Lower lobe of right lung (tissue), 2 donors: ENCODE data around the gene CPNE1. TPM values are rescaled to one million over a fixed set of nuclear protein-coding genes. Genes with fewer than 3 reads are reported as not detected.

ENCODE experiments used
- ATAC-seq, 2 donors: fragments of 200-7000 bp; cut with Tn5 transposase; one replicate each; pipeline ENCODE4 v1.9.1; 2020 to 2022; ENCODE audit warnings: mild to moderate bottlenecking in 2 of 2, moderate library complexity in 2 of 2
- DNase-seq: peaks from one replicate; pipeline ENCODE4 v3.0.0-alpha.2; 2020
- H3K27ac ChIP-seq: fragments of 200-600 bp; one replicate; pipeline ENCODE4 v1.8.0; 2022
- H3K27me3 ChIP-seq: fragments of 200-600 bp; one replicate; pipeline ENCODE4 v1.8.0; 2022; ENCODE audit warnings: low read depth
- H3K36me3 ChIP-seq: fragments of 200-600 bp; one replicate; pipeline ENCODE4 v1.8.0; 2022; ENCODE audit warnings: mild to moderate bottlenecking
- H3K4me1 ChIP-seq: fragments of 200-600 bp; one replicate; pipeline ENCODE4 v1.8.0; 2022
- H3K4me3 ChIP-seq: fragments of 200-600 bp; one replicate; pipeline ENCODE4 v1.8.0; 2022; ENCODE audit warnings: mild to moderate bottlenecking
- H3K9me3 ChIP-seq: fragments of 200-600 bp; one replicate; pipeline ENCODE4 v1.8.0; 2022
- CTCF ChIP-seq: fragments of 200-600 bp; IDR thresholded peaks from one replicate; pipeline ENCODE4 v1.8.0; 2022; ENCODE audit warnings: antibody characterized with exemption, mild to moderate bottlenecking
- intact Hi-C: fragments of 100-400 bp; cut with DNase I; formaldehyde crosslinking; loops from one replicate; pipeline ENCODE4 v1.11.0; 2022
- total RNA-seq: library from RNA; stranded (reverse); fragmentation: NEBNext Ultra II Directional; extraction: Animal tissue kit (Norgen Biotek cat#: 25700); gene quantifications from one replicate; pipeline ENCODE4 v1.2.1, GENCODE V29; 2021
- donor health status: DM: no; HTN: yes; CAD: no; lungs with severe emphysema.

CPNE1 gene
- total RNA-seq, 1 donor from 2014 or later: 154 TPM

- H3K4me3 ChIP-seq: no peak overlapping the region
- H3K4me1 ChIP-seq: peaks cover 1% of the 10 kb centered on the region
- no peaks in the 10 kb centered on the region for H3K36me3 ChIP-seq
- no peaks in the 10 kb centered on the region for H3K9me3 ChIP-seq
- DNase-seq: peak; percentile 76
- peak; percentile 45 to 64 for ATAC-seq
- no peak overlapping the region for H3K27ac ChIP-seq
- peaks cover 4% of the 10 kb centered on the region for H3K27me3 ChIP-seq
- intact Hi-C loops: no loop called here
- TF ChIP-seq CTCF: no peak
Observed at GRCh38 chr20:35607003-35607735, 57.5 kb downstream of the CPNE1 start.

- no peaks in the 10 kb centered on the region for H3K36me3 ChIP-seq
- intact Hi-C loops: no loop called here
- DNase-seq: no peak
- H3K9me3 ChIP-seq: no peaks in the 10 kb centered on the region
- H3K27ac ChIP-seq: no peak overlapping the region
- ATAC-seq: no peak
- H3K4me3 ChIP-seq: no peak overlapping the region
- H3K4me1 ChIP-seq: peaks cover 12% of the 10 kb centered on the region
- peaks cover 14% of the 10 kb centered on the region for H3K27me3 ChIP-seq
- TF ChIP-seq CTCF: no peak
Observed at GRCh38 chr20:35606127-35606526, 58.6 kb downstream of the CPNE1 start.

GRCh38 chr20:35604449-35604747, 60.3 kb downstream of the CPNE1 start:
- intact Hi-C loops: no loop called here
- no peak for TF ChIP-seq CTCF
- no peak overlapping the region for H3K27ac ChIP-seq
- H3K36me3 ChIP-seq: no peaks in the 10 kb centered on the region
- no peak for ATAC-seq
- no peak for DNase-seq
- no peak overlapping the region for H3K4me3 ChIP-seq
- peaks cover 20% of the 10 kb centered on the region for H3K4me1 ChIP-seq
- H3K9me3 ChIP-seq: no peaks in the 10 kb centered on the region
- H3K27me3 ChIP-seq: peaks cover 28% of the 10 kb centered on the region

GRCh38 chr20:35603695-35604448, 60.8 kb downstream of the CPNE1 start:
- H3K4me3 ChIP-seq: no peak overlapping the region
- H3K27ac ChIP-seq: no peak overlapping the region
- no peak for DNase-seq
- intact Hi-C loops: no loop called here
- no peaks in the 10 kb centered on the region for H3K36me3 ChIP-seq
- H3K9me3 ChIP-seq: no peaks in the 10 kb centered on the region
- H3K27me3 ChIP-seq: peaks cover 28% of the 10 kb centered on the region
- H3K4me1 ChIP-seq: peaks cover 20% of the 10 kb centered on the region
- ATAC-seq: no peak
- no peak for TF ChIP-seq CTCF

- intact Hi-C loops: no loop called here
- H3K27me3 ChIP-seq: peaks cover 28% of the 10 kb centered on the region
- H3K4me3 ChIP-seq: no peak overlapping the region
- no peaks in the 10 kb centered on the region for H3K36me3 ChIP-seq
- no peak for TF ChIP-seq CTCF
- H3K27ac ChIP-seq: no peak overlapping the region
- H3K4me1 ChIP-seq: peaks cover 20% of the 10 kb centered on the region
- no peak for DNase-seq
- ATAC-seq: no peak
- no peaks in the 10 kb centered on the region for H3K9me3 ChIP-seq
Observed at GRCh38 chr20:35602851-35603495, 61.7 kb downstream of the CPNE1 start.
